ENCODE results near the gene TYW1B.
"Not testable (repeated sequence)": the region's sequence is repeated elsewhere in the genome, so short reads cannot be mapped to it uniquely, and the experiment has no call there.

TYW1B gene

GRCh38 chr7:72827839-72828591 is at the start of gene TYW1B:
Gene TYW1B (minus strand): TSS chr7:72828200. CDS start chr7:72828075, 125 bp downstream.
- H3K9me3 Mint-ChIP-seq, H3K27me3 Mint-ChIP-seq: not testable (repeated sequence)
- DNase-seq (ENCODE audit: low spot score in 2 of 2) (peak; percentile 97 to 98), ATAC-seq (replicated peaks; ENCODE audit: extremely low read depth, poor library complexity, severe bottlenecking) (peak; percentile 81)
- H3K4me1 Mint-ChIP-seq: peaks cover 32% of the 10 kb centered on the region
- H3K36me3 Mint-ChIP-seq (ENCODE audit: insufficient read depth): peaks cover 43% of the 10 kb centered on the region
- peak within 1 kb of the TSS; percentile 99 for H3K27ac Mint-ChIP-seq (ENCODE audit: low read depth)
- peak within 1 kb of the TSS; percentile 95 for H3K4me3 Mint-ChIP-seq

- H3K4me1 Mint-ChIP-seq; DNase-seq (ENCODE audit: low spot score in 2 of 2); H3K36me3 Mint-ChIP-seq (ENCODE audit: insufficient read depth); H3K27ac Mint-ChIP-seq (ENCODE audit: low read depth); ATAC-seq (replicated peaks; ENCODE audit: extremely low read depth, poor library complexity, severe bottlenecking); H3K4me3 Mint-ChIP-seq; H3K9me3 Mint-ChIP-seq: not testable (repeated sequence)
- H3K27me3 Mint-ChIP-seq: peaks cover 22% of the 10 kb centered on the region
These were observed 39.6 kb upstream of the TYW1B start for GRCh38 chr7:72867591-72867990.

- H3K27me3 Mint-ChIP-seq; H3K36me3 Mint-ChIP-seq (ENCODE audit: insufficient read depth); H3K4me1 Mint-ChIP-seq; H3K27ac Mint-ChIP-seq (ENCODE audit: low read depth); DNase-seq (ENCODE audit: low spot score in 2 of 2); H3K9me3 Mint-ChIP-seq; ATAC-seq (replicated peaks; ENCODE audit: extremely low read depth, poor library complexity, severe bottlenecking); H3K4me3 Mint-ChIP-seq: not testable (repeated sequence)
These were observed 30.9 kb upstream of the TYW1B start for GRCh38 chr7:72858846-72859400.

GRCh38 chr7:72857925-72858324 is 29.9 kb upstream of the TYW1B start:
- not testable (repeated sequence) for H3K27ac Mint-ChIP-seq (ENCODE audit: low read depth); H3K9me3 Mint-ChIP-seq; H3K4me1 Mint-ChIP-seq; H3K27me3 Mint-ChIP-seq; H3K36me3 Mint-ChIP-seq (ENCODE audit: insufficient read depth); ATAC-seq (replicated peaks; ENCODE audit: extremely low read depth, poor library complexity, severe bottlenecking); H3K4me3 Mint-ChIP-seq; DNase-seq (ENCODE audit: low spot score in 2 of 2)

GRCh38 chr7:72855261-72855660 is 27.3 kb upstream of the TYW1B start:
- H3K4me1 Mint-ChIP-seq; H3K27me3 Mint-ChIP-seq; DNase-seq (ENCODE audit: low spot score in 2 of 2); H3K27ac Mint-ChIP-seq (ENCODE audit: low read depth); H3K36me3 Mint-ChIP-seq (ENCODE audit: insufficient read depth); ATAC-seq (replicated peaks; ENCODE audit: extremely low read depth, poor library complexity, severe bottlenecking); H3K9me3 Mint-ChIP-seq; H3K4me3 Mint-ChIP-seq: not testable (repeated sequence)

GRCh38 chr7:72852937-72853336 is 24.9 kb upstream of the TYW1B start:
- H3K27ac Mint-ChIP-seq (ENCODE audit: low read depth); H3K4me3 Mint-ChIP-seq; ATAC-seq (replicated peaks; ENCODE audit: extremely low read depth, poor library complexity, severe bottlenecking); H3K4me1 Mint-ChIP-seq; H3K36me3 Mint-ChIP-seq (ENCODE audit: insufficient read depth); H3K27me3 Mint-ChIP-seq; H3K9me3 Mint-ChIP-seq; DNase-seq (ENCODE audit: low spot score in 2 of 2): not testable (repeated sequence)

GRCh38 chr7:72850746-72851145 is 22.7 kb upstream of the TYW1B start:
- ATAC-seq (replicated peaks; ENCODE audit: extremely low read depth, poor library complexity, severe bottlenecking): not testable (repeated sequence)

GRCh38 chr7:72844146-72844545 is 16.1 kb upstream of the TYW1B start:
- not testable (repeated sequence) for H3K4me1 Mint-ChIP-seq; H3K4me3 Mint-ChIP-seq; H3K27me3 Mint-ChIP-seq; H3K27ac Mint-ChIP-seq (ENCODE audit: low read depth); DNase-seq (ENCODE audit: low spot score in 2 of 2); H3K36me3 Mint-ChIP-seq (ENCODE audit: insufficient read depth); ATAC-seq (replicated peaks; ENCODE audit: extremely low read depth, poor library complexity, severe bottlenecking)
- peaks cover 12% of the 10 kb centered on the region for H3K9me3 Mint-ChIP-seq

More at GRCh38 chr7:72850746-72851145, 22.7 kb upstream of the TYW1B start:
- not testable (repeated sequence) for H3K4me3 Mint-ChIP-seq; DNase-seq (ENCODE audit: low spot score in 2 of 2); H3K27me3 Mint-ChIP-seq; H3K9me3 Mint-ChIP-seq; H3K27ac Mint-ChIP-seq (ENCODE audit: low read depth); H3K4me1 Mint-ChIP-seq; H3K36me3 Mint-ChIP-seq (ENCODE audit: insufficient read depth)

GRCh38 chr7:72843166-72843565 is 15.2 kb upstream of the TYW1B start:
- not testable (repeated sequence) for ATAC-seq (replicated peaks; ENCODE audit: extremely low read depth, poor library complexity, severe bottlenecking); H3K4me3 Mint-ChIP-seq; H3K36me3 Mint-ChIP-seq (ENCODE audit: insufficient read depth); H3K27ac Mint-ChIP-seq (ENCODE audit: low read depth); H3K27me3 Mint-ChIP-seq; DNase-seq (ENCODE audit: low spot score in 2 of 2); H3K4me1 Mint-ChIP-seq
- H3K9me3 Mint-ChIP-seq: peaks cover 12% of the 10 kb centered on the region

GRCh38 chr7:72840966-72841511 is 13.0 kb upstream of the TYW1B start:
- not testable (repeated sequence) for H3K4me3 Mint-ChIP-seq; ATAC-seq (replicated peaks; ENCODE audit: extremely low read depth, poor library complexity, severe bottlenecking); H3K4me1 Mint-ChIP-seq; H3K27ac Mint-ChIP-seq (ENCODE audit: low read depth); H3K27me3 Mint-ChIP-seq; DNase-seq (ENCODE audit: low spot score in 2 of 2)
- peaks cover 12% of the 10 kb centered on the region for H3K9me3 Mint-ChIP-seq
- H3K36me3 Mint-ChIP-seq (ENCODE audit: insufficient read depth): peaks cover 23% of the 10 kb centered on the region

- Mint-ChIP-seq H3K9me3 (peaks cover 12% of the 10 kb centered on the region), H3K36me3 (ENCODE audit: insufficient read depth) (peaks cover 49% of the 10 kb centered on the region)
- H3K27me3 Mint-ChIP-seq; H3K4me3 Mint-ChIP-seq; DNase-seq (ENCODE audit: low spot score in 2 of 2); H3K27ac Mint-ChIP-seq (ENCODE audit: low read depth); ATAC-seq (replicated peaks; ENCODE audit: extremely low read depth, poor library complexity, severe bottlenecking); H3K4me1 Mint-ChIP-seq: not testable (repeated sequence)
These were observed 10.3 kb upstream of the TYW1B start for GRCh38 chr7:72838315-72838714.

- H3K4me1 Mint-ChIP-seq; DNase-seq (ENCODE audit: low spot score in 2 of 2); H3K27ac Mint-ChIP-seq (ENCODE audit: low read depth); ATAC-seq (replicated peaks; ENCODE audit: extremely low read depth, poor library complexity, severe bottlenecking); H3K27me3 Mint-ChIP-seq; H3K4me3 Mint-ChIP-seq: not testable (repeated sequence)
- peaks cover 12% of the 10 kb centered on the region for H3K9me3 Mint-ChIP-seq
- H3K36me3 Mint-ChIP-seq (ENCODE audit: insufficient read depth): peaks cover 58% of the 10 kb centered on the region
These were observed 9.3 kb upstream of the TYW1B start for GRCh38 chr7:72837291-72837690.

GRCh38 chr7:72830567-72830966 is 2.6 kb upstream of the TYW1B start:
- not testable (repeated sequence) for H3K27me3 Mint-ChIP-seq; DNase-seq (ENCODE audit: low spot score in 2 of 2); ATAC-seq (replicated peaks; ENCODE audit: extremely low read depth, poor library complexity, severe bottlenecking); H3K9me3 Mint-ChIP-seq
- Mint-ChIP-seq H3K27ac (ENCODE audit: low read depth) (peak overlapping the region; percentile 99), H3K4me3 (peak overlapping the region; percentile 95), H3K36me3 (ENCODE audit: insufficient read depth) (peaks cover 68% of the 10 kb centered on the region), H3K4me1 (peaks cover 36% of the 10 kb centered on the region)
